ENCODE results near the gene OPCML.

The OPCML gene

DNA sequence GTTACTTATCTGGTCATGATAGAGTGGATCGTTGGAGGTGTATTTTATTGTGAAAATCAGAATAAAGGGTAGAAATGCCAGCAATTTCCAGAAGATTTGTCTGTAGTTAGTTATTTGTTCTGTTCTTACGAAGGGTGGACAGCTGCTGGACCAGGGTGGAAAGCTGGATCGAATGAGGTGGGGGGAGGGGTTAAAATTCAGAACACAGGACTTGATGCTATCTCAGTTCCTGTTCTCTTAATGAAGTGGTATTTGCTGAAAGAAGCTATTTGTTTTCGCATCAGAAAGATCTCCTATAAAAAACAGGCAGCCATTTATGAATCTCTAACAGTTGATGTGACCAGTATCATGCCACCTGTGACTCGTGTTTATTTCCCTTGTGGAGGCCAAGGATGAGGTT is 556.2 kb downstream of the OPCML start:
- no peak for DNase-seq (ENCODE audit: low spot score)
- no peak for TF ChIP-seq CTCF (IDR thresholded peaks at IDR 0.05; ENCODE audit: borderline replicate concordance, control extremely low read depth, extremely low read depth, insufficient read depth, missing control alignments)
- in situ Hi-C loops (cut with MboI; ENCODE audit: low sequenced_read_pairs, unreplicated experiment), result no loop called here

DNA sequence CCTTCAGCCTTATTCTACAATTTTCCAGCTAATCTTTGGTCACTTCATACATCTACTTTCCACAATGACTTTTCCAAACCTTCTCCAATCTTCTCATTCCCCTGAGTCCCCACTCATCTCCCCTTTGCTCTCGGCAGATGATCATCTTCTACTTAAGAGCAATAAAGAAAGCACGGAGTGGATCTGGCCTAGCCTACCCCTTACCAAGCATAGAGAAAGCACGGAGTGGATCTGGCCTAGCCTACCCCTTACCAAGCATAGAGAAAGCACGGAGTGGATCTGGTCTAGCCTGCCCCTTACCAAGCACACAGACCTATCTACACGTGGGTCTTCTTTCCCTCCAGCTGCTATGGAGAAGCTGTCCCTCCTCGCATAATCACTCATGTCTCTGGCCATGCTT is 558.6 kb downstream of the OPCML start:
- no peak for DNase-seq (ENCODE audit: low spot score)
- in situ Hi-C loops (cut with MboI; ENCODE audit: low sequenced_read_pairs, unreplicated experiment), result no loop called here
- no peak for TF ChIP-seq CTCF (IDR thresholded peaks at IDR 0.05; ENCODE audit: borderline replicate concordance, control extremely low read depth, extremely low read depth, insufficient read depth, missing control alignments)

DNA sequence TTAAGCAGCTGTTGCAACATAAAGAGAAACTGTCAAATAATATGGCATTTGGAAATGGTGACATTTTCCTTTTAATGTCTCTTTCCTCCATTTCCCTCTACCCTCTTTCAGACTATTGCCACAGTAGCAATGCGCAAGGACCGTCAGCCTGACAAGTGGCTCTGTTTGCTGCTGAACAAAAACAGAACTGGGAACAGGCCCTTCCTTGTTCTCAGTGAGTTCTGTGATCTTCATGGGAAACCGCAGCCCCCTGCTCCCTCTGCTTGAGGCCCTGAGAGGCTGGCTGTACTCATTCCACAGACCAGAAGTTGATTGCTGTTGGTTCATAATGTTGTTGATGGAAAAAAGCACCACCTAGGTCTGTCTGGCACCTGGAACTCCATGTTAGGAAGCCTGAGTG is 559.7 kb downstream of the OPCML start:
- TF ChIP-seq CTCF (IDR thresholded peaks at IDR 0.05; ENCODE audit: borderline replicate concordance, control extremely low read depth, extremely low read depth, insufficient read depth, missing control alignments), result no peak
- in situ Hi-C loops (cut with MboI; ENCODE audit: low sequenced_read_pairs, unreplicated experiment), result no loop called here
- no peak for DNase-seq (ENCODE audit: low spot score)

DNA sequence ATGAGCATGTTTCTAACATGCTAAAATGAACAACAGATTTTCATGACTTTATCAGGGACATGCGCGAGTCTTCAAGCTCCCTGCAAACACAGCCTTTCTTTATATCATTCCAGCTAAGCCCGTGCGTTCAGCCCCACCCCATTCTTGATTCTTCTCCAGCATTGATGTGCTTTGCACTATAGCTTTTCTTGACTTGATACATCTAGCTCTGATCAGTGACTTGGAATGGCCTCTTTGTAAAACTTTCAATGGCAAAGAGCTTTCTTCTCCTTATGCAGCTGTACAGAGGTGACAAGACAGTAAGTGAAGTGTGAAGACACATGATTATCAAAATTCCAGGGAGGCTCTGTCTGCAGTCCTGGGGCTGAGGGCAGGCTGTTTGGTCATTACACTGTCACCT is 561.0 kb downstream of the OPCML start:
- TF ChIP-seq CTCF (IDR thresholded peaks at IDR 0.05; ENCODE audit: borderline replicate concordance, control extremely low read depth, extremely low read depth, insufficient read depth, missing control alignments), result no peak
- in situ Hi-C loops (cut with MboI; ENCODE audit: low sequenced_read_pairs, unreplicated experiment), result no loop called here
- DNase-seq (ENCODE audit: low spot score), result no peak

GRCh38 chr11:132969892-132970291 is 562.4 kb downstream of the OPCML start:
- DNase-seq (ENCODE audit: low spot score), result no peak
- TF ChIP-seq CTCF (IDR thresholded peaks at IDR 0.05; ENCODE audit: borderline replicate concordance, control extremely low read depth, extremely low read depth, insufficient read depth, missing control alignments), result no peak
- in situ Hi-C loops (cut with MboI; ENCODE audit: low sequenced_read_pairs, unreplicated experiment), result no loop called here

DNA sequence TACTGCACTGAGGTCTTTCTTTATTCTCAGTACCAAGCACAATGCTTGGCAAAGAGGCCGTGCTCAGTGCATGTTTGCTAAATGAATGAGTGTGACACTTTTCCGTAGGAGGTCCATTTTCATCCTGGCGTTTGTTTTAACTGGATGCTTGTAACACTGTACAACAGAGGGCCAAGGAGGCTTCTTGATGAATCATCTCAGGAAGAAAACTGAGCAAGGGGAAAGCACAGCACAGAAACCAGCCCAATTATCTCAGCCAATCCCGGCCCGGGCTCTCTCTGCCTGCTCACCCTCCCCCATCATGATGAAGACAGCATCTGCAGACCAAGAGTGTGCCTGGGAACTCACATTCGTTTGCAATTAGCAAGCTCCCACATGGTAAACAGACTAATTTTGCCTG is 570.3 kb downstream of the OPCML start:
- no peak for DNase-seq (ENCODE audit: low spot score)
- in situ Hi-C loops (cut with MboI; ENCODE audit: low sequenced_read_pairs, unreplicated experiment), result no loop called here
- TF ChIP-seq CTCF (IDR thresholded peaks at IDR 0.05; ENCODE audit: borderline replicate concordance, control extremely low read depth, extremely low read depth, insufficient read depth, missing control alignments), result peak; percentile 8

DNA sequence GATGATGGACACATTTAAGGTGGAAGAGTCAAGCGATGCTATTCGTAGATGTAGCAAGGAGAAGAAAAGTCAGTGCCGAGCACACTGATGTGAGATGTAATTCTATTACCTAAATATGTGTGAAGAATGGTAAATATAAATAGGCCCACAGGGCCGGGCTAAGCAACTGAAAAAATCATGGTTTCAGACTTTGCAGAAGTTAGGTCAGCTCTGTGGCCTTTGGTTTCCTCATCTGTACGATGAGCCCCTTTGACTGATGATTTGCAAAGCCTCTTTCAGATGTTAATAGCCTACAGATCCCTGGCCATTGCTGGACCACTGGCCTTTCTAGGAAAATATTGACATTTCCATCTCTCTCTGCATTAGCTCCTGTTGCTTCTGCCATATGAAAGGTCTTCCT is 570.8 kb downstream of the OPCML start:
- TF ChIP-seq CTCF (IDR thresholded peaks at IDR 0.05; ENCODE audit: borderline replicate concordance, control extremely low read depth, extremely low read depth, insufficient read depth, missing control alignments), result no peak
- in situ Hi-C loops (cut with MboI; ENCODE audit: low sequenced_read_pairs, unreplicated experiment), result no loop called here
- DNase-seq (ENCODE audit: low spot score), result no peak
